GM12878 (cell line): Measurements from ENCODE around the gene NF1. TPM values are rescaled to one million over a fixed set of nuclear protein-coding genes. Genes with fewer than 3 reads are reported as not detected.

Source experiments
- ATAC-seq: fragments of 200-7000 bp; cut with Tn5 transposase; 3 replicates; pipeline ENCODE4 v1.9.1; 2020; ENCODE audit warnings: mild to moderate bottlenecking, moderate library complexity
- BruUV-seq: library from RNA; stranded (reverse); fragments of 400-500 nt; replicated peaks from 2 replicates; lab custom pipeline; 2021; lab: Mats Ljungman, UMichigan
- CTCF ChIA-PET: fragments of 300-600 bp; sonication (Branson Sonifier 250); formaldehyde crosslinking; extraction: SDS; loops from one replicate; lab custom pipeline; 2021; ENCODE audit warnings: inconsistent platforms; lab: Yijun Ruan, JAX
- POLR2A ChIA-PET: fragments of 350-600 bp; formaldehyde crosslinking; extraction: SDS; loops from one replicate; lab custom pipeline; 2021; ENCODE audit warnings: inconsistent platforms; lab: Charles Lee
- RAD21 ChIA-PET: fragments of 300-600 bp; sonication (Branson Sonifier 250); formaldehyde crosslinking; loops from one replicate; lab custom pipeline; 2023; ENCODE audit warnings: antibody characterized with exemption; ENCODE audit not compliant: unreplicated experiment; lab: Charles Lee
- SMC1A ChIA-PET: fragments of 300-600 bp; sonication (Branson Sonifier 250); formaldehyde crosslinking; loops from one replicate; lab custom pipeline; 2023; ENCODE audit not compliant: unreplicated experiment, uncharacterized antibody; lab: Charles Lee
- DNase-seq: peaks from one replicate; pipeline ENCODE4 v3.0.0-alpha.2; 2011; ENCODE audit warnings: low read depth, low spot score
- FAIRE-seq: peaks from 3 replicates; lab custom pipeline; 2011; peaks lifted over from hg19 to GRCh38; lab: Jason Lieb, UNC
- H2AFZ ChIP-seq: 2 replicates; pipeline ENCODE4 v1.6.0; 2011; ENCODE audit warnings: low read depth, low read length, control low read depth; ENCODE audit not compliant: control insufficient read depth
- H3K27ac ChIP-seq: 2 replicates; pipeline ENCODE4 v1.5.1; 2011; ENCODE audit warnings: control low read depth; ENCODE audit not compliant: control insufficient read depth, insufficient read depth
- H3K27me3 ChIP-seq, 2 experiments: replicated peaks in 1 of 2; 2 replicates each; pipeline versions ENCODE4 v1.6.0 to v1.6.1; 2011; ENCODE audit warnings: low read length in 1 of 2; ENCODE audit not compliant: control insufficient read depth in 2 of 2, insufficient read depth in 2 of 2
- H3K36me3 ChIP-seq, 2 experiments: 2 replicates each; pipeline ENCODE4 v1.5.1; 2011; ENCODE audit warnings: low read length in 1 of 2; ENCODE audit not compliant: control insufficient read depth in 2 of 2, insufficient read depth in 2 of 2
- H3K4me1 ChIP-seq: 2 replicates; pipeline ENCODE4 v1.6.1; 2011; ENCODE audit warnings: mild to moderate bottlenecking, low read length, moderate library complexity, mixed read lengths; ENCODE audit not compliant: control insufficient read depth, insufficient read depth
- H3K4me2 ChIP-seq: 2 replicates; pipeline ENCODE4 v1.6.0; 2011; ENCODE audit warnings: control low read depth; ENCODE audit not compliant: control insufficient read depth, insufficient read depth
- H3K4me3 ChIP-seq: fragments of 200-600 bp; sonication (generic); 2 replicates; pipeline ENCODE4 v1.5.1; 2016
- H3K79me2 ChIP-seq: 2 replicates; pipeline ENCODE4 v1.6.0; 2011; ENCODE audit warnings: low read length; ENCODE audit not compliant: control insufficient read depth, insufficient read depth
- H3K9ac ChIP-seq: 2 replicates; pipeline ENCODE4 v1.8.0; 2011; ENCODE audit warnings: low read length, control low read depth, mixed read lengths; ENCODE audit not compliant: control insufficient read depth, insufficient read depth
- H3K9me3 ChIP-seq: replicated peaks from 3 replicates; pipeline ENCODE4 v1.5.1; 2011; ENCODE audit warnings: mild to moderate bottlenecking, low read length; ENCODE audit not compliant: control insufficient read depth, insufficient read depth
- H4K20me1 ChIP-seq: 2 replicates; pipeline ENCODE4 v1.6.0; 2011; ENCODE audit not compliant: control insufficient read depth, insufficient read depth
- ASH2L ChIP-seq: fragments of 300-600, 200-600 bp; sonication (generic); IDR thresholded peaks from 2 replicates; pipeline ENCODE4 v1.6.1; 2017; ENCODE audit warnings: low read depth, mild to moderate bottlenecking, borderline replicate concordance
- ATF2 ChIP-seq: IDR thresholded peaks from 2 replicates; pipeline ENCODE4 v1.6.1; 2012; ENCODE audit warnings: low read length, inconsistent platforms
- BHLHE40 ChIP-seq, 2 experiments: fragments of 450-650 bp in 1 of 2; IDR thresholded peaks; 2 replicates each; pipeline ENCODE4 v1.6.1; 2011 to 2017; ENCODE audit warnings: low read depth in 2 of 2, borderline replicate concordance in 1 of 2, improper control_type of control experiment in 1 of 2, low read length in 1 of 2, mild to moderate bottlenecking in 1 of 2
- BRCA1 ChIP-seq: IDR thresholded peaks from 2 replicates; pipeline ENCODE4 v1.6.1; 2011; ENCODE audit warnings: low read depth, low read length, improper control_type of control experiment
- CHD1 ChIP-seq: IDR thresholded peaks from 2 replicates; pipeline ENCODE4 v1.6.1; 2012; ENCODE audit warnings: low read depth, low read length, improper control_type of control experiment
- CHD4 ChIP-seq: fragments of 200-600 bp; sonication (generic); IDR thresholded peaks from 2 replicates; pipeline ENCODE4 v1.6.1; 2016; ENCODE audit warnings: mild to moderate bottlenecking
- CREM ChIP-seq: IDR thresholded peaks from 2 replicates; pipeline ENCODE4 v1.6.1; 2014; ENCODE audit warnings: antibody characterized with exemption, low read depth
- EZH2 ChIP-seq: IDR thresholded peaks from 2 replicates; pipeline ENCODE4 v1.6.1; 2012; ENCODE audit warnings: low read depth, mild to moderate bottlenecking, control low read depth, inconsistent platforms, low read length, borderline replicate concordance; ENCODE audit not compliant: control insufficient read depth
- JUNB ChIP-seq: IDR thresholded peaks from 2 replicates; pipeline ENCODE4 v1.6.1; 2016; ENCODE audit warnings: antibody characterized with exemption, mild to moderate bottlenecking
- KDM1A ChIP-seq: fragments of 200-600 bp; sonication (generic); IDR thresholded peaks from 2 replicates; pipeline ENCODE4 v1.6.1; 2016; ENCODE audit warnings: borderline replicate concordance
- PAX8 ChIP-seq: fragments of 450-650 bp; IDR thresholded peaks from 2 replicates; pipeline ENCODE4 v1.6.1; 2017; ENCODE audit warnings: mild to moderate bottlenecking, moderate library complexity
- PML ChIP-seq: IDR thresholded peaks from 2 replicates; pipeline ENCODE4 v1.6.1; 2012; ENCODE audit warnings: low read length, inconsistent platforms
- SMAD5 ChIP-seq: IDR thresholded peaks from 2 replicates; pipeline ENCODE4 v1.6.1; 2016; ENCODE audit warnings: antibody characterized with exemption, low read depth
- SRF ChIP-seq, 2 experiments: IDR thresholded peaks; 2 replicates each; pipeline ENCODE4 v1.6.1; 2011; ENCODE audit warnings: low read depth in 2 of 2, low read length in 2 of 2, mild to moderate bottlenecking in 1 of 2, moderate library complexity in 1 of 2
- STAT1 ChIP-seq: fragments of 450-650 bp; conservative IDR thresholded peaks from 2 replicates; pipeline ENCODE4 v1.6.1; 2014; ENCODE audit warnings: antibody characterized with exemption, mild to moderate bottlenecking
- TAF1 ChIP-seq: IDR thresholded peaks from 2 replicates; pipeline ENCODE4 v1.6.1; 2011; ENCODE audit warnings: mild to moderate bottlenecking, low read depth, low read length, borderline replicate concordance
- WRNIP1 ChIP-seq: IDR thresholded peaks from 2 replicates; pipeline ENCODE4 v1.6.1; 2011; ENCODE audit warnings: low read depth, low read length, improper control_type of control experiment, borderline replicate concordance
- YY1 ChIP-seq: IDR thresholded peaks from 2 replicates; pipeline ENCODE4 v1.6.1; 2011; ENCODE audit warnings: low read depth, mild to moderate bottlenecking, low read length
- WGBS: methylation state at CpG from one replicate; pipeline ENCODE4 v1.1.6; 2016; ENCODE audit warnings: low lambda C conversion rate; ENCODE audit not compliant: insufficient replicate concordance, insufficient coverage; ENCODE audit errors: missing lambda C conversion rate; 5-methylcytosine and 5-hydroxymethylcytosine counted together
- in situ Hi-C: fragments of 300-500 bp; cut with MboI; formaldehyde crosslinking; loops from 9 replicates; pipeline ENCODE4 v1.14.3; 2018; ENCODE audit warnings: mixed read lengths
- intact Hi-C: fragments of 100-400 bp; cut with micrococcal nuclease; formaldehyde crosslinking; loops from one replicate; pipeline ENCODE4 v1.14.2; 2022; ENCODE audit not compliant: unreplicated experiment
- polyA plus RNA-seq, 11 experiments: library from polyadenylated mRNA; depleted of rRNA in 4 of 11; unstranded in 6 of 11; stranded (reverse) in 5 of 11; fragments of >200 nt; fragmentation: Nextera tagmentation in 4 of 11; fragmentation: Illumina TruSeq in 1 of 11; extraction: Ambion mirVana in 4 of 11; extraction: Trizol in 1 of 11; gene quantifications; 1 replicate in 1 of 11; 2 replicates in 10 of 11; pipeline versions ENCODE4 v1.2.1 to v1.2.3, GENCODE V29; 2011 to 2016; ENCODE audit warnings: inconsistent platforms in 2 of 11, missing spikeins in 2 of 11, low read depth in 1 of 11
- total RNA-seq, 4 experiments: library from RNA; depleted of rRNA in 3 of 4; stranded (reverse); fragments of >200 nt in 3 of 4; fragmentation: Illumina TruSeq in 1 of 4; extraction: Trizol in 1 of 4; gene quantifications; 2 replicates each; pipeline versions ENCODE4 v1.2.1 to v1.2.3, GENCODE V29; 2013 to 2021

Gene NF1
- total and polyA plus RNA-seq, 10 of the 15 experiments (the other 5 are each of a cell fraction or from before 2014, with no cell fraction given) = 2.5 to 31.8 (median 16.6) TPM

GRCh38 chr17:31248986-31249834, 154.4 kb downstream of the NF1 start:
- Histone ChIP-seq H3K9me3 (no peaks in the 10 kb centered on the region), H3K4me2 (no peak overlapping the region), H3K27me3 (no peaks in the 10 kb centered on the region)
- CTCF ChIA-PET = interaction anchor here (1.0 to 1.6 kb wide), 2 partner anchors 15 to 32 kb away, joined by 3 read pairs; no protein-coding TSS in a partner anchor
- DNase-seq (no peak), ATAC-seq (no peak)
- TF ChIP-seq STAT1 (no peak), BHLHE40 (IDR thresholded peaks at IDR 0.05; ENCODE audit: borderline replicate concordance in 1 of 2, low read depth in 2 of 2, low read length in 1 of 2) (no peak), BRCA1 (no peak), CHD1 (no peak), PML (no peak), SMAD5 (no peak), TAF1 (no peak), ASH2L (no peak), PAX8 (no peak), SRF (IDR thresholded peaks at IDR 0.05; ENCODE audit: low read depth in 2 of 2, low read length in 2 of 2) (no peak), YY1 (no peak), CHD4 (no peak), JUNB (no peak), EZH2 (no peak), ATF2 (no peak), KDM1A (no peak), CREM (no peak), WRNIP1 (no peak)
- TF ChIP-seq, all 136 proteins: peak for 0
- in situ Hi-C loops = no loop called here
- BruUV-seq = no TSS peak
- no peaks in the 10 kb centered on the region for H4K20me1 ChIP-seq
- 77% methylated on average over 5 of the region's 5 CpGs for WGBS
- RAD21 ChIA-PET = no interaction called here
- no peak for FAIRE-seq
- SMC1A ChIA-PET = interaction anchor here (0.6 to 3.4 kb wide), 5 partner anchors 14 to 592 kb away, joined by 3 to 14 read pairs (median 6); partner anchors contain the start of gene EVI2A
- no peak overlapping the region for H3K4me3 ChIP-seq
- H3K36me3 ChIP-seq = peaks cover 0 to 4% of the 10 kb centered on the region in 2 experiments; a peak in 1 of 4 replicates
- no peaks in the 10 kb centered on the region for H3K79me2 ChIP-seq
- POLR2A ChIA-PET = interaction anchor here (1.0 kb wide), 1 partner anchor 73 kb away, joined by 4 read pairs; no protein-coding TSS in a partner anchor
- no peak overlapping the region for H2AFZ ChIP-seq
- intact Hi-C loops = no loop called here
- H3K9ac ChIP-seq = no peak overlapping the region
- H3K4me1 ChIP-seq = peaks cover 29% of the 10 kb centered on the region
- H3K27ac ChIP-seq = no peak overlapping the region; the same call in 1 of the 2 replicates
